HCT116 (cell line): ENCODE measurements around the gene ZNF628. TPM values are rescaled to one million over a fixed set of nuclear protein-coding genes. Genes with fewer than 3 reads are reported as not detected.

Experiments used
- ATAC-seq: fragments of 200-7000 bp; cut with Tn5 transposase; 2 replicates; pipeline ENCODE4 v1.9.1; 2020; ENCODE audit warnings: mild to moderate bottlenecking, moderate library complexity
- BruUV-seq: library from RNA; stranded (reverse); fragments of 400-500 nt; replicated peaks from 2 replicates; lab custom pipeline; 2021; lab: Mats Ljungman, UMichigan
- CTCF ChIA-PET: fragments of 300-600 bp; sonication (Branson Sonifier 250); formaldehyde crosslinking; loops from one replicate; lab custom pipeline; 2021; ENCODE audit warnings: antibody characterized with exemption; lab: Charles Lee
- POLR2A ChIA-PET: fragments of 300-600, 350-600 bp; sonication (Branson Sonifier 250); formaldehyde crosslinking; loops from one replicate; lab custom pipeline; 2021; ENCODE audit warnings: antibody characterized with exemption; lab: Charles Lee
- RAD21 ChIA-PET, 2 experiments: fragments of 300-600 bp; sonication (Branson Sonifier 250); formaldehyde crosslinking; loops; one replicate each; lab custom pipeline; 2023; ENCODE audit warnings: low total read pairs in 2 of 2; ENCODE audit not compliant: uncharacterized antibody in 2 of 2, unreplicated experiment in 2 of 2, low non-redundant PET in 1 of 2; lab: Charles Lee
- DNase-seq: peaks from one replicate; pipeline ENCODE4 v3.0.0-alpha.2; 2010; ENCODE audit warnings: low read depth, low spot score
- H2AFZ ChIP-seq: fragments of 200-600 bp; shearing (Covaris generic), sonication (generic); 2 replicates; pipeline ENCODE4 v1.6.1; 2017; ENCODE audit warnings: low read depth, mixed run types, mixed read lengths, antibody characterized with exemption, low read length; ENCODE audit not compliant: poor library complexity, severe bottlenecking
- H3K27ac ChIP-seq: 2 replicates; pipeline ENCODE4 v1.5.1; 2012; ENCODE audit warnings: low read depth, low read length
- H3K27me3 ChIP-seq: fragments of 200-600 bp; sonication (generic); 2 replicates; pipeline ENCODE4 v1.6.1; 2016; ENCODE audit warnings: mixed run types, low read length, mixed read lengths; ENCODE audit not compliant: insufficient read depth
- H3K36me3 ChIP-seq, 2 experiments: fragments of 200-500 bp in 1 of 2; fragments of 200-600 bp in 1 of 2; sonication (Bioruptor generic) in 1 of 2; sonication (generic) in 1 of 2; 2 replicates each; pipeline versions ENCODE4 v1.5.1 to v1.6.1; 2014 to 2016; ENCODE audit warnings: low read length in 2 of 2, inconsistent platforms in 1 of 2, mixed read lengths in 1 of 2, mixed run types in 1 of 2; ENCODE audit not compliant: insufficient read depth in 2 of 2, control insufficient read depth in 1 of 2
- H3K4me1 ChIP-seq, 2 experiments: fragments of 200-600 bp in 1 of 2; sonication (generic) in 1 of 2; 2 replicates each; pipeline versions ENCODE4 v1.5.1 to v1.6.1; 2012 to 2017; ENCODE audit warnings: low read length in 2 of 2, inconsistent platforms in 1 of 2, mild to moderate bottlenecking in 1 of 2, mixed read lengths in 1 of 2, mixed run types in 1 of 2, moderate library complexity in 1 of 2; ENCODE audit not compliant: insufficient read depth in 2 of 2, control insufficient read depth in 1 of 2
- H3K4me2 ChIP-seq: fragments of 200-600 bp; sonication (generic); 2 replicates; pipeline ENCODE4 v1.6.1; 2017; ENCODE audit warnings: mixed run types, low read length, mixed read lengths
- H3K4me3 ChIP-seq, 2 experiments: fragments of 200-600 bp in 1 of 2; sonication (generic) in 1 of 2; replicated peaks in 1 of 2; 2 replicates each; pipeline ENCODE4 v1.5.1; 2011 to 2016; ENCODE audit warnings: low read length in 2 of 2, control low read depth in 1 of 2, low read depth in 1 of 2, mild to moderate bottlenecking in 1 of 2, mixed read lengths in 1 of 2, mixed run types in 1 of 2
- H3K79me2 ChIP-seq: fragments of 200-600 bp; sonication (generic); 2 replicates; pipeline ENCODE4 v1.6.1; 2017; ENCODE audit warnings: mild to moderate bottlenecking, mixed run types, low read length, moderate library complexity, mixed read lengths; ENCODE audit not compliant: insufficient read depth
- H3K9ac ChIP-seq: fragments of 200-600 bp; sonication (generic); 2 replicates; pipeline ENCODE4 v1.6.1; 2016; ENCODE audit warnings: low read length, mixed read lengths
- H3K9me2 ChIP-seq: fragments of 200-600 bp; sonication (generic), shearing (Covaris generic); 2 replicates; pipeline ENCODE4 v1.6.1; 2017; ENCODE audit warnings: mixed run types, mild to moderate bottlenecking, moderate library complexity; ENCODE audit not compliant: insufficient read depth
- H3K9me3 ChIP-seq, 2 experiments: fragments of 200-500 bp in 1 of 2; fragments of 200-600 bp in 1 of 2; sonication (Bioruptor generic) in 1 of 2; sonication (generic) in 1 of 2; 2 replicates each; pipeline ENCODE4 v1.6.1; 2014 to 2017; ENCODE audit warnings: low read length in 2 of 2, mixed read lengths in 2 of 2, inconsistent platforms in 1 of 2, low read depth in 1 of 2, mild to moderate bottlenecking in 1 of 2, mixed run types in 1 of 2, moderate library complexity in 1 of 2; ENCODE audit not compliant: control insufficient read depth in 1 of 2, insufficient read depth in 1 of 2
- H4K20me1 ChIP-seq: fragments of 200-600 bp; sonication (generic), shearing (Covaris generic); 2 replicates; pipeline ENCODE4 v1.6.1; 2017; ENCODE audit warnings: mixed run types, mild to moderate bottlenecking, moderate library complexity; ENCODE audit not compliant: insufficient read depth
- CEBPB ChIP-seq: IDR thresholded peaks from 2 replicates; pipeline ENCODE4 v1.6.1; 2012; ENCODE audit warnings: low read depth
- ELF1 ChIP-seq: IDR thresholded peaks from 2 replicates; pipeline ENCODE4 v1.6.1; 2012; ENCODE audit warnings: low read depth, borderline replicate concordance
- POLR2A ChIP-seq: IDR thresholded peaks from 2 replicates; pipeline ENCODE4 v1.7.0; 2011; ENCODE audit warnings: borderline replicate concordance; ENCODE audit not compliant: insufficient read depth, insufficient read length; ENCODE audit errors: extremely low read depth
- POLR2AphosphoS5 ChIP-seq: IDR thresholded peaks from 2 replicates; pipeline ENCODE4 v1.6.1; 2011; ENCODE audit warnings: mild to moderate bottlenecking, low read depth, low read length, moderate library complexity
- SIN3A ChIP-seq: IDR thresholded peaks from 2 replicates; pipeline ENCODE4 v1.6.1; 2012; ENCODE audit warnings: low read depth
- SRF ChIP-seq: IDR thresholded peaks from 2 replicates; pipeline ENCODE4 v1.6.1; 2012; ENCODE audit warnings: low read depth
- TCF7L2 ChIP-seq: IDR thresholded peaks from 2 replicates; pipeline ENCODE4 v1.7.0; 2011; ENCODE audit warnings: borderline replicate concordance, inconsistent platforms; ENCODE audit not compliant: insufficient read depth, insufficient read length; ENCODE audit errors: extremely low read depth
- ZNF274 ChIP-seq: fragments of 200-500 bp; sonication (Bioruptor generic); IDR thresholded peaks from 2 replicates; pipeline ENCODE4 v1.6.1; 2014; ENCODE audit warnings: mild to moderate bottlenecking, low read depth, low read length, inconsistent platforms
- intact Hi-C: fragments of 100-400 bp; cut with micrococcal nuclease; formaldehyde crosslinking; loops from 2 replicates; pipeline ENCODE4 v1.10.0; 2022
- total RNA-seq: library from RNA; stranded (reverse); gene quantifications from one replicate; pipeline ENCODE4 v1.2.1, GENCODE V29; 2021; ENCODE audit not compliant: unreplicated experiment
- TF ChIP-seq, protein P1 (sequence below): IDR thresholded peaks from 2 replicates; pipeline ENCODE4 v1.6.1; 2012; ENCODE audit warnings: low read depth
- TF ChIP-seq, protein P2 (sequence below): IDR thresholded peaks from 2 replicates; pipeline ENCODE4 v1.6.1; 2012

The ZNF628 gene
- total RNA-seq, 1 experiment from 2014 or later: 14.9 TPM

GRCh38 chr19:55497763-55498162 is 21.3 kb downstream of the ZNF628 start:
- no peak overlapping the region for H2AFZ ChIP-seq
- no peak overlapping the region for H3K4me3 ChIP-seq
- no peaks in the 10 kb centered on the region for H3K9me2 ChIP-seq
- intact Hi-C loops: no loop called here
- no peaks in the 10 kb centered on the region for H3K27me3 ChIP-seq
- H3K36me3 ChIP-seq: no peaks in the 10 kb centered on the region
- CTCF ChIA-PET: no interaction called here
- H3K79me2 ChIP-seq: no peaks in the 10 kb centered on the region
- H3K9ac ChIP-seq: no peak overlapping the region
- BruUV-seq: no TSS peak
- no peaks in the 10 kb centered on the region for H4K20me1 ChIP-seq
- RAD21 ChIA-PET: no interaction called here
- no peak for DNase-seq
- POLR2A ChIA-PET: no interaction called here
- no peak overlapping the region for H3K27ac ChIP-seq
- H3K4me1 ChIP-seq: peaks cover 0 to 8% of the 10 kb centered on the region in 2 experiments; a peak in 1 of 4 replicates
- H3K9me3 ChIP-seq: no peaks in the 10 kb centered on the region
- no peak overlapping the region for H3K4me2 ChIP-seq
- no peak for ATAC-seq
- TF ChIP-seq SRF (no peak), ELF1 (no peak), CEBPB (no peak), TCF7L2 (no peak), SIN3A (no peak), ZNF274 (no peak), POLR2AphosphoS5 (no peak), POLR2A (no peak)
- TF ChIP-seq, protein P1, sequence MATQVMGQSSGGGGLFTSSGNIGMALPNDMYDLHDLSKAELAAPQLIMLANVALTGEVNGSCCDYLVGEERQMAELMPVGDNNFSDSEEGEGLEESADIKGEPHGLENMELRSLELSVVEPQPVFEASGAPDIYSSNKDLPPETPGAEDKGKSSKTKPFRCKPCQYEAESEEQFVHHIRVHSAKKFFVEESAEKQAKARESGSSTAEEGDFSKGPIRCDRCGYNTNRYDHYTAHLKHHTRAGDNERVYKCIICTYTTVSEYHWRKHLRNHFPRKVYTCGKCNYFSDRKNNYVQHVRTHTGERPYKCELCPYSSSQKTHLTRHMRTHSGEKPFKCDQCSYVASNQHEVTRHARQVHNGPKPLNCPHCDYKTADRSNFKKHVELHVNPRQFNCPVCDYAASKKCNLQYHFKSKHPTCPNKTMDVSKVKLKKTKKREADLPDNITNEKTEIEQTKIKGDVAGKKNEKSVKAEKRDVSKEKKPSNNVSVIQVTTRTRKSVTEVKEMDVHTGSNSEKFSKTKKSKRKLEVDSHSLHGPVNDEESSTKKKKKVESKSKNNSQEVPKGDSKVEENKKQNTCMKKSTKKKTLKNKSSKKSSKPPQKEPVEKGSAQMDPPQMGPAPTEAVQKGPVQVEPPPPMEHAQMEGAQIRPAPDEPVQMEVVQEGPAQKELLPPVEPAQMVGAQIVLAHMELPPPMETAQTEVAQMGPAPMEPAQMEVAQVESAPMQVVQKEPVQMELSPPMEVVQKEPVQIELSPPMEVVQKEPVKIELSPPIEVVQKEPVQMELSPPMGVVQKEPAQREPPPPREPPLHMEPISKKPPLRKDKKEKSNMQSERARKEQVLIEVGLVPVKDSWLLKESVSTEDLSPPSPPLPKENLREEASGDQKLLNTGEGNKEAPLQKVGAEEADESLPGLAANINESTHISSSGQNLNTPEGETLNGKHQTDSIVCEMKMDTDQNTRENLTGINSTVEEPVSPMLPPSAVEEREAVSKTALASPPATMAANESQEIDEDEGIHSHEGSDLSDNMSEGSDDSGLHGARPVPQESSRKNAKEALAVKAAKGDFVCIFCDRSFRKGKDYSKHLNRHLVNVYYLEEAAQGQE: no peak
- TF ChIP-seq, protein P2, sequence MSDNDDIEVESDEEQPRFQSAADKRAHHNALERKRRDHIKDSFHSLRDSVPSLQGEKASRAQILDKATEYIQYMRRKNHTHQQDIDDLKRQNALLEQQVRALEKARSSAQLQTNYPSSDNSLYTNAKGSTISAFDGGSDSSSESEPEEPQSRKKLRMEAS: no peak
